HG02884 (cell line): ENCODE data around the gene OPN4.

Source experiments
- ATAC-seq: cut with Tn5 transposase; IDR thresholded peaks from one replicate; pipeline ENCODE4 v1.9.1; 2021; ENCODE audit warnings: mild to moderate bottlenecking, moderate library complexity; ENCODE audit not compliant: unreplicated experiment

The OPN4 gene

DNA sequence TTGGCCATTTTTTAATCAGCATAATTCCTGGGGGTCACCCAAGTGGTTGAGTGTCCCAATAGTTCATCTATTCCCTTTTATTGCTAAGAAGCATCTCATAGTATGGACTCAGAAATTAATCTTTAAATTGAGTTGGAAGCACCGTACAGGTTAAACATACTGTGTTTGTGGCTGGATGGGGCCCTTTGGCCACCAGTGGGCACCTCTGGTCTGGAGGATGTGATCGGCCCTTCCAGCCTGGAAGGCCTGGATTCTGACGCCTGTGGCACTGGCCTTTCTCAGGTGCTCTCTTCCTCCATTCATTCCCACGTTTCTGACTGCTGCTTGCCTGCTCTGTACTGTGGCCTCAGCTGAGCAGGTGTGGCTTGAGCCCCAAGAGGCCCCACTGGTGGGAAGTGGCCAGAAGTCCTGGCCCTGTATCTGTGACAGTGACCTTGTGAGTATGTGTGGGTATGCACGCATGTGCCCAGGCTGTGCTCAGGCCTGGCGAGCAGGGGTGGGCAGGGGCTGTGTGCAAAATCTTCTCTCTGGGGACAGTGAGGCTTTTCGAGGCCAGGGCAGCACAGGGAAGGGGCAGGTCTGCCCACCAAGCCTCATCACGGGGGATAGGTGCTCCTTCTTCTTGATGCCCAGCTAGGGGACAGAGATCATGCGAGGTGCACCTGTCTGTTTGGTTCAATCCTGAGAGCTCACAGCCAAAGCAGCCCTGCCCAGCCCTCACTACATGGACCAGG lies 44.0 kb downstream of the OPN4 start:
- no peak for ATAC-seq

DNA sequence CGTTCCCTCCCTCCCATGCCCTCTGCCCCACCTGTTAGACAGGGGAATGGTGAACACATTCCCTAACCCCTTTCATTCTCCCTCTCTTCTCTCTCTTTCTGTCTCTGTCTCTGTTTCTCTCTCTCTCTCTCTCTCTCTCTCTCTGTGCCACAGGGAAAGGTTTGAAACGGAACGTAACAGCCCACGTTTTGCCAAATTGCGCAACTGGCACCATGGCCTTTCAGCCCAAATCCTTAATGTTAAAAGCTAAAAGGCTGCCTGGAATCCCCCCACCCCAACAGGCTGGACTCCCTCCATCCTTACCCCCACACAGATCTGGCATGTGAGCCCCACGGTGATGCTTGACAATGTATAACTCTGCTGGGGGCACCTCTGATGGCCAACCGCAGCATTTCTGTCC lies 44.8 kb downstream of the OPN4 start:
- no peak for ATAC-seq

DNA sequence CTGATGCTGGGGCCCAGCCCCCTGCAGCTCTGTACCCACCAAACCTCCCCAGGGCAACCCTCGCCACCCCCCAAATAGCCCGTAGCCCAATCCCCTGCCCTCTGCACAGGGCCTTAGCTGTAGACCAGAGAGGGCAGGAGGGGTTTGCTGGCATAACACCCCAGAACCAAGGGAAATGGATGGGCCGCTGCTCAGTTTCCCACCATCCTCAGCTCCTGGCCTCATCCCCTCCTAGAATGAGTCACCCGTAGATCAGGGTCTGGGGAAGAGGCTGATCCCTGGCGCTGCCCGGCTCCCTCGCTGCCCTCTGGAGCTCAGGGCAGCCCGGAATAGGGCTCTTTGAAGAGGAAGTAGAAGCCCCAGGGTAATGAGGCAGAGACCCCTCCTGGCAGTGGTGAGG lies 45.2 kb downstream of the OPN4 start:
- no peak for ATAC-seq

DNA sequence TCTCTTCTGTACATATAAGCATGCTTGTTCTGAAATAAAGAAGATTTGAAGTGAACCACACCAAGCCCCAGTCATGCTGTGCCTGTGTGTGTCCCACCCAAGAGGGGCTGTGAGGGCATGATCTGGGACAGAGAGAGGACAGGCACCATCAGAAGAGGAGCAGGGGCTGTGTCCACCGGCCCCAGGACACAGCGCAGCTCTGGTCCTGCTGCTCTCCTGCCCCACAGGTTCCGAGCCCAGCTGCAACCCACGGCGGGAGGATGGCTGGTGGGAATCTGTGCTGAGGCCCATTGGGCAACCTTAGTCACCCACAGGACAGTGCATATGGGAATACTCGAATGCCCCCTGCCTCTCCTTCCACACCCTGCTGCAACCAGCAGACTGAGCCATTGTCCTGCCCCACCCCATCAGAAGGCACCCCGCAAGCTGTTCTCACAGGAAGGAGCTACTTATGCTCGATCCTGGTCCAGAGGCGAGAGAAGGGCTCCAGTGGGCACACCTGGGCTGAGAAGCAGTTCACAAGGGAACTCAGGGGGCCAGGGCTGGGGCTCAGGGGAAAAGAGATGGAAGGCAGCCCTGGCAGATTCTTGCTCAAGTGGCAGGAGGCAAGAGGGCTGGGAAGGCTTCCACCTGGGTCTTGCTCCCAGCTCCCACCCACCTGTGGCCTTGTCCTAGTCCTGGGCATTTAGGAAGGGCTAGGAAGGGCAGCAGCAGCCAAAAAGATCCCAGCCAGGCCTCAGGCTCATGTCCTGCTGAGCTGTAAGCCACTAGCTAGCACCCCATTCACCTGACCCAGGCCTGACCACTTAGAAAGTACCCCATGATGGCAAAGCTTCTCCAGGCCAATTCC lies 45.9 kb downstream of the OPN4 start:
- ATAC-seq, result no peak

GRCh38 chr10:86700851-86701617 lies 46.7 kb downstream of the OPN4 start:
- ATAC-seq, result no peak

- no peak for ATAC-seq
Observed at GRCh38 chr10:86703176-86703575, 48.8 kb downstream of the OPN4 start.

- ATAC-seq, result no peak
Observed at GRCh38 chr10:86705139-86705538, 50.8 kb downstream of the OPN4 start.

- ATAC-seq, result no peak
Observed at GRCh38 chr10:86705905-86706304, 51.6 kb downstream of the OPN4 start.

- ATAC-seq, result no peak
Observed at GRCh38 chr10:86706401-86706841, 52.1 kb downstream of the OPN4 start.

DNA sequence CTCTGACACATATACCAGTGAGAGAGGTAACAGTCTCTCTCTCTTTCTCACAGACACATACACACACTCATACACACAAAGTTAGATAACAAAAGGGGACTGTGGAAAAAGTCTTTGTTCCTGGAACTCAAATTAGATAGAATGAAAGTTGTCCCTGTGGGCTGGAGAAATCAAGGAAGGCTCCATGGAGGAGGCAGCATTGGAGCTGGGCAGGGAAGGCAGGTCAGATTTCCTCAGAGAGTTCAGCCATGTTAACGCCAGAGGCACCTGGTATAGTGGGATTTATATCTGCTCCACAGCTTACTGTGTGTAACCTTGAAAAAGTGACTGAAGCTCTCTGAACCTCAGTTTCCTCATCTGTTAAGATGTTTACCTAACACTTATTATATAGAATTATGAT lies 52.6 kb downstream of the OPN4 start:
- no peak for ATAC-seq

GRCh38 chr10:86707505-86707904 lies 53.2 kb downstream of the OPN4 start:
- ATAC-seq, result no peak

DNA sequence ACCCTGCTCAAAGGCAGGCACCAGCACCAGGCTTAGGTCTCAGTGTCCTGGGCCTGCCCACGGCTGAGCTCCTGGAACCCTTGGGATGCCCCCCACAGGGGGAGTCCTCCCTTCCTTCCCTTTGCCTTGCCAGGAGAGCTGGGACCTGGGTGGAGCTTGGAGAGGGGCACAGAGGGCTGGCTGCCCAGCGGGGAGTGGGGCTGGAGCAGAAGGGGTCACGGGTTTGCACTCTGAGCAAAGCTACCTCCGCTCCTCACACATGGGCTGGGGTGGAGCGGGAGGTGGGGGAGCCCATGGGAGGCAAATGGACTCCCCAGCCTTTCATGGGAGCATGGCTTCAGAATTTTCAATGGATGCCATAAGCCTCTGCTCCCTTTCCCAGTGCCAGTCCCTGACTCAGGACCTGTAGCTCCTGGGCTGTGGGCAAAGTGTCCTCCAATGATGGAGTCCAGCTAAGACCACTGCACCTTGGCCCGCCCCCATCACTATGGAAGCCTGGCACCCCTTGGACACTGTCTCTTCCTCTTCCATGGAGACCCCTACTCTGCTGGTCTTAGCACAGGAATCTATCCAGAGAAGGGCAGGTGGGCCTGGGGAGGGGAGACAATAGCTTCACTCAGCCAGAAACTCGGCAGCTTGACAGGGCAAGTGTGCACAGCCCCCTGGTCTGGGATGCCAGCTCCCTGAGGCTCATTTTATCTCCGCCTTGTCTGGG lies 53.9 kb downstream of the OPN4 start:
- no peak for ATAC-seq

GRCh38 chr10:86708783-86709380 lies 54.5 kb downstream of the OPN4 start:
- no peak for ATAC-seq

DNA sequence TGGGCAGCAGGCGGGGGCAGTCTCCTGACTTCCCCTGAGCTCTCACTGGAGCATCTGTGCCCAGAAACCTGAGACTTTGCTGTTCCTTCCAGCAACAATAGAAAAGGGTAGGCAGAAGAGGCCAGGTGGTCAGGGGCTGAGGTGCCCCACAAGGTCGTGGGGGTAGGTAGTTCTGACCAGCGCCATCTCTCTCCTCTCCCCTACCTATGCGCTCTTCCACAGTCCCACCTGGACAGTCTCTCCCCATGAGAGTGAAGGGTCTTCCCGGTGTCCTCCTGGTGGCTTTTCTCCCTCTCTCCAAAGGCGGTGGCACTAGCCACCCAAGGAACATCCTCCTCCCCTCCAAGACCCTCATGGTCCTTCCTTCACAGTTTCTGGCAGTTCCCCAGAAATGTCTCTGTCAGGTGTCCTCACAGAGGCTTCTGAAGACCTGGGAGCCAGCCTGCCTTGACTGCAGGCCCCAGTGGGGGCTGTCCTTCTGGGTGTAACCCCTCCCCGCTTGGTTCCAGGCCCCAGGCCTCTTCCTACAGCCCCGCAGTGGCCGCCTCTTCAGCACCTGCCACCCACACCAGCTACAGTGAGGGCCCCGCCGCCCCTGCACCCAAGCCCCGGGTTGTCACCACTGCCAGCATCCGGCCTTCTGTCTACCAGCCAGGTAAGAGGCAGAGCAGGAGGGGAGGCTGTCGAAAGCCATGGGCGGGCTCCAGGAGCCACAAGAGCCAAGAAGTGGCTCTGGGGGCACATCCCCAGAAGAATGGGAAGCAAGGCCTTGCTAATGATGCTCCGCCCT lies 55.2 kb downstream of the OPN4 start:
- no peak for ATAC-seq

DNA sequence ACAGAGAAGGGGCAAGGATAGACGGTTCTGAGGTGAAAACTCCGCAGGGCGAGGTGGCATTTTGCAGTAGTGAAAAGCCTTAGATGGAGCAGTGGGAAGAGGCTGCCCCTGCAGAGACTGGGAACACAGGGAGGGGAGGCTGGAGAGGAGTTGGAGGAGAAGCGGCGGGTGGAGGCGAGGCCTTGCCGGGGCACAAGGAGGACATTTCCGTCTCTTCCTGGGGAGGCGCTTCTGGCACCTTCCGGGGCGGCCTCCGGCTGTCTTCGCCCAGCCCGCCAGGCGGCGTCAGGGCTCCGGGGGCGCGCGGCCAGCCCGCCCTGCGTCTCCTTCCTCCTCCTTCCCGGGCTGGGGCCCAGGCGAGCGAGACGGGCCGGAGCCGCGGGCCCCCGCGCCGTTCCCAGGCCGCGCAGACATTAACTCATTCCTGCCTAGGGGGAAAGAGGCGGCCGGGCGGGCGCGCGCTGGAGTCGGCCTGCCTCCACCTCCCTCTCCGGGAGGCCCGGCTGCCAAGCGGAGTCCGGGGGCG lies 56.7 kb downstream of the OPN4 start:
- peak; percentile 82 for ATAC-seq

DNA sequence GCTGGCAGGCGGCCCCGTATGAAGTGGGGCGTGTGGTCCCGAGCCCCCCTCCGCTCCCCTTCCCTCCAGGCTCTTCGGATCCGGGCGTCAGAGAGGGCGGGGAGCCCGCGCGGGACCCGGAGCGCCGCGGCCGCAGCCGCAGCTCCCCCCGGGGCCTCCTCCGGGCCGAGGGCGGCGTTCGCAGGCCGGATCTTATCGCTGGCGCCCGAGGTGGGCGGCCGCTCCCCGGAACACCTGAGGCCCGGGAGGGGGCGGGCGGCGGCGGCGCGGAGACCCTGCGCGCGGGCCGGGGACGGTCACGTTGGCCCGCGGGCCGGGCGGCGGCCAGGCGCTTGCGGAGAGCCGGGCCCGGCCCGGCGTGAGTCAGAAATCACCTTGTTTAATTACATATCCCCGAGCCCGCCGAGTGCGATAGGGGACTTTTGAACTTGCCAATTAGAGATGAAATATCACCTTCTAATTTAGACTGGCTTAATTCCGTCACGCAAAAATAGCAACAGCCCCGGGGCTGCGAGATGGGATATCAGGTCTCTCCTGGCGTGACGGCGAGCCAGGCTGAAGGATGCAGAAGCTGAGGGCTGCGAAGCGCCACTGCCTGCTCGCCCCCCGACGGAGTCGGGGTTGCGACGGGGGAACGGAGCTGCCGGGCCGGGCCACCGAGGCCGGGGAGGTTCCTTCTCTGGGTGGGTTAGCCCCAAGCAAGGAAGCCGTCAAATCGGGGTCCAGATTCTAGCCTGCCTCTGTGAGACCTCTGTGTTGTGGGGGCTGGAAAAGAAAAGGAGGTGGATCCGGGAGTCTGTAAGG lies 57.4 kb downstream of the OPN4 start:
- ATAC-seq, result peak; percentile 42

- ATAC-seq, result peak; percentile 16
Observed at GRCh38 chr10:86712317-86712707, 58.0 kb downstream of the OPN4 start.

DNA sequence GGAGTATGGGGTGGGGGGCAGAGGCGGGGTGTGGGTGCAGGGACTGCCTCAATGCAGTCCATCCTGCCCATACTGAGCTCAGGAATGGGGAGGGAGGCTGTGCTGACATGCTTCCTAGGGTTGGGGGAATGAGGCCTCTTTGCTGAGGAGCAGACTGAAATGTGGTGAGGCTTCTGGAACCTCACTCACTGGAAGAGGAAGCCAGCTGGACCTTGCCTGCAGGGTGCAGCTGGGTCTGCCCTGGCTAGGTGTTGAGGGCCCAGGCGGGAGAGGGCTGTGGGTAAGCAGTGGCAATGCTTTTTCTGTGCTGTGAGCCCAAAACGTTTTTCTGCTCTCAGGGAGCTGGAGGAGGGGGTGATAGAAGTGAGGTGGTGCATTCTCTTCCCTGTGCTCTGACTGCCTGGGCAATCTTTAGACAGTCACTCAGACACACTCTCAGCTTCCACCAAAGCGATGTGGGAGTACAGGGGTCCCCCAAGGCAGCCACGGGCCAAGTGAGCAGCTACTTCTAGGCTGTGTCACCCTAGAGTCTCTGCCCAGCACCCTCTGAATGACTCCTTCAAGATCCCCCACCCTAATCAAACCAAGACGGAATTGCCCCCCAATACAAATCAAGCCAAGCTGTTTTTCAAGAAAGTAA lies 60.9 kb downstream of the OPN4 start:
- no peak for ATAC-seq
